Measurements from ENCODE around the gene MUC4. TPM values are rescaled to one million over a fixed set of nuclear protein-coding genes. Genes with fewer than 3 reads are reported as not detected.
"Not testable (repeated sequence)": the region's sequence is repeated elsewhere in the genome, so short reads cannot be mapped to it uniquely, and the experiment has no call there.

Gene MUC4
- polyA plus RNA-seq, 1 donor = 0.70 TPM

DNA sequence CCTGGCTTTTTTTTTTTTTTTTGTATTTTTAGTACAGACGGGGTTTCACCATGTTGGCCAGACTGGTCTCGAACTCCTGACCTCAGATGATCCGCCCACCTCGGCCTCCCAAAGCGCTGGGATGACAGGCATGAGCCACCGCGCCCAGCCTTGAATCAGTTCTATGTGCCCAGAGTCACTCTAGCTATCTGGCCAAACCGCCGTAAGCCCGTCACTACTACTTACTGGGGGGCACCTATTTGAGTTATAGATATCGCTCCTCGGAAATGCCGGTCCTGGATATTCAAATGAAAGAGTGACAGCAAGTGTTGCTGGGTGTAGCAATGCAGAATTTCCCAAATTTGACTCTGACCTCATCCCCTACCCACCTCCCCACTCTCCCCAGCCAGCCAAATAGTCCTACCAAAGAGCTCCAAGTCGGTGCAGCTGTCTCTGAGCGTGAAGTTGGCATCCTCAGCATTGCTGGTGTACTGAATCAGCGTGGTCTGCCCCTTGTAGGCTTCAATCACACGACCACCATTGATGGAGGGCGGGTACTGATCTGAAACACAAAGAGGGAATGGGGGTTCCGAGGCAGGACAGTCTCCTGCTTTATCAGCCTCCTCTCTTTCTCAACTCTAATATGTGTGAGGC, 52.9 kb downstream of the MUC4 start:
- no peak for DNase-seq

DNA sequence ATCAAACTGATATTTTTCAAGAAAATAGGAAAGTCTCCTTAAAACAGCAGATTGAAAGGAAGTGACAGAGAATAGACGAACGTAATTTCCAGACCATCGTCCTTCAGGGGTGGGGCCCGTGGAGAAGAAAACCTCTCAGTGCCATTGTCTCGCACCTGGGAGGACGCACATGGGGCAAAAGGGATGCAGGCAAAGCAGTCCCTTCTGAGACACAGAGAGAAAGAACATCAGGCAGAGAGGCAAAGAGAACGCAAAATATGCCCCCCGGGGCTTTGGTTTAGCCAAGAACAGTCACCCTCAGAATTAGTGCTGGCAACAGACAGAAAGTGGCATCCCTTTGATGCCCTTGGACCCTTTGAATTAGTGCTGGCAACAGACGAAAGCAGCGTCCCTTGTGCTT, 53.9 kb downstream of the MUC4 start:
- no peak for DNase-seq

GRCh38 chr3:195757438-195757770, 54.3 kb downstream of the MUC4 start:
- DNase-seq = no peak

- DNase-seq = no peak
Measured at GRCh38 chr3:195755791-195756676, 55.7 kb downstream of the MUC4 start.

GRCh38 chr3:195755391-195755790, 56.3 kb downstream of the MUC4 start:
- no peak for DNase-seq

DNA sequence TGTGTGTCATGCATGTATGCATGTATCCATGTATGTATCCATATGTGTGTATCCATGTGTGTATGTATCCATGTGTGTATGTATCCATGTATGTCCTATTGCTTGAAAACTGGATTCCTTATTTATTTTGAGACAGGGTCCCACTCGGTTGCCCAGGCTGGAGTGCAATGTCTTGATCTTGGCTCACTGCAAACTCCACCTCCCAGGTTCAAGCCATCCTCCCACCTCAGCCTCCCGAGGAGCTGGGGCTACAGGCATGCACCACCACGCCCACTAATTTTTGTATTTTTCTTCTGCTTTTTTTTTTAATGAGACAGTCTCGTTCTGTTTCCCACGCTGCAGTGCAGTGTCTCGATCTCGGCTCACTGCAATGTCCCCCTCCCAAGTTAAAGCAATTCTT, 56.8 kb downstream of the MUC4 start:
- no peak for DNase-seq

- no peak for DNase-seq
Measured at GRCh38 chr3:195754141-195754540, 57.6 kb downstream of the MUC4 start.

GRCh38 chr3:195753581-195753980, 58.1 kb downstream of the MUC4 start:
- DNase-seq = no peak

DNA sequence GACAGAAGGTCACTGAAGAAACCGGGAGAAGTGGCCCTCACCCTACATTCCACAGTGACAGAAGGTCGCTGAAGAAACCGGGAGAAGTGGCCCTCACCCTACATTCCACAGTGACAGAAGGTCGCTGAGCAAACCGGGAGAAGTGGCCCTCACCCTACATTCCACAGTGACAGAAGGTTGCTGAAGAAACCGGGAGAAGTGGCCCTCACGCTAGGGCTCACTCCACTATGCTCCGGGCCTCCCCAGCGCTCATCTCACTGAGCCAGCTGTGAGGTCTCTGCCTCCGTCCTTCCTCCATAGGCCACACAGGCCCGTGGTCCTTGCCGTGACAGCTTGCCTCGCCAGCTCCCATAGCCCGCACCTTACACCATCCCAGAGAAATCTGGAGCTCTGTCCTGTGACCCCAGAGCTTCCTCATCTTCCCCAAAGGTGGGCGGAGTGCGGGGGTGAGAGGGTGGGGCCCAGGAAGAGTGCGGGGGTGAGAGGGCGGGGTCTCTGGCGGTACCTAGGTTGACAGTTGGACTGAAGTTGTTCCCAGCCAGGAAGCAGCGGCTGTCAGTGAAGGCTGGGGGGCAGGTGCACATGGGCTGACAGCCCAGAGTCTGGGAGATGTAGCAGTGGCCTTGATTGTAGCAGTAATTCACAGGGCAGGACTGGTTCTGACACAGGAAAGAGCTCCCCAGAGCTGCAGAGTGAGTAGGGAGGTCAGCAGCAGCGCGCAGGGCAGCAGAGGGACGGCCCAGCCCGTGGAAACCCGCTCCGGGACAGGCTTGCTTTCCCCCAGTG, 59.0 kb downstream of the MUC4 start:
- no peak for DNase-seq

DNA sequence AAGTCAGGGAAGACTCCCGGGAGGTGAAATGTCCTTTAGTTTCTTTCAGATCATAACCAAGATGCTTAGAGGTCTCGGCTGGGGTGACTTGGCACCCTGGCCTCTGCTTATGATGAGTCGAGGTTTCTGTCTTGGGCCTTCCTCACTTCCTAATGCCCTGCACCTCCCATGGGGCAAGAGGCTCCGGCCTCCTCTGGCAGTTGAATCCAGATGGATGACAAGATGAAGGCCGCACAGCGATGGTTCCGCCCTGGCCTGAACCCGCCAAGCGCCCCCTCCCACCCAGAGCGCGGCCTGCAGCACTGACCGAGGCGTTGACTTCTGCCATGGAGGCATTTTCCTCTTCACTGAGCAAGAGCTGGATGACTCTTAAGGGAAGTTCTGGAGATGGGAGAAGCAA, 59.7 kb downstream of the MUC4 start:
- DNase-seq = no peak

DNA sequence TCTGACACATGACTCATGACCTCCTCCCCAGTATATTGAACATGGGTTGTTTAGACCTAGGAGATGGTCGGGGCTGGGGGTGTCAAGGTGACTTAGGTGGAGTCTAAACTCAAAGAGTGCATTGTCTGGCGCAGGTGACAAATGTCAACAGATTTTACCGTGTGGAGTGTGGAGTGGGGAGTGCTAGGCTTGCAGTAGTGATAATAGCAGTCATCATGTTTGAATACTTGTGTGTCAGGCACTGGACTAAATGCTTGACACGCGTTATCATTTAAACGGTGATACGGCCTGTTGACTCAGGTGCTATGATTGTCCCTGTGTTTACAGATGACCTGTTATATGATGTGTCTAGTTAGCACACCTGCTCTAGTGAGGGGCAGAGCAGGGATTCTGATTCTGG, 60.2 kb downstream of the MUC4 start:
- no peak for DNase-seq

- DNase-seq = no peak
Measured at GRCh38 chr3:195750797-195751520, 60.8 kb downstream of the MUC4 start.

GRCh38 chr3:195749101-195749500, 62.6 kb downstream of the MUC4 start:
- not testable (repeated sequence) for DNase-seq

DNA sequence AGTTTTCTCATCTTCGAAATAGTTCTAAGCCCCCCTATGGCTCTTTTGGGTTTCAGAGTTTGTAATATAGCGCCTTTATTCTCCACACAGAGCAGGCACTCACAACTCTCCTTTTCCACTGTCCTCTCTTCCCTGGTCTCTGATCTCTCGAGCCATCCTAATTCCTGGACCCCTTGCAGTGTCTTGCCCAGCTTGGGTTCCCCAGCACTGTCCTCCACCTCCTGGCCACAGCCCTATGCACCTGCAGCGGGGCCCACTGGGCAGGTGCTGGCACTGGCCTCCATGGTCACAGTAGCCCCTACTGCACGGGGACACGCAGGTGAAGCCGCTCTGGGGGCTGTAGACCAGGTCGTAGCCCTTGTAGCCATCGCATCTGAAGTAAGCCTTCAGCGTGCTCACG, 63.1 kb downstream of the MUC4 start:
- no peak for DNase-seq

DNA sequence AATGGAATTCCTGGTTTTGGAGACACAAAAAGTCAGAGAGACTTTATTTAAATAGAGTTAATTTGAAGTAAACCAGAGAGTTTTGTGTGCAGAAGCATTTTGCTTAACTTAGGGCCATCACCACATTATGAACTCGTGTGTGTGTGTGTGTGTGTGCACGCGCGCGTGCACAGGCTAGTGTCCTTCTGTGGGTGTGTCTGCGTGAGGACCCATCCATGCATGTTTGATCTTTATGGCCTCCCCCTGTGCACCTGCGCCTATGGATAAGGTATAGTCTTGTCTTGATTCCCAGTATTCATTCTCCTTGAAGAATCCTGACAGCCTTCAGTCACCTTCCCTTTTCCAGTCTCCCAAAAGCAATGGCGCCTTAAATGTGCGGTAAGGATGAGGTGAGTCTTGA, 65.0 kb downstream of the MUC4 start:
- DNase-seq = no peak

GRCh38 chr3:195746346-195746745, 65.4 kb downstream of the MUC4 start:
- DNase-seq = no peak

DNA sequence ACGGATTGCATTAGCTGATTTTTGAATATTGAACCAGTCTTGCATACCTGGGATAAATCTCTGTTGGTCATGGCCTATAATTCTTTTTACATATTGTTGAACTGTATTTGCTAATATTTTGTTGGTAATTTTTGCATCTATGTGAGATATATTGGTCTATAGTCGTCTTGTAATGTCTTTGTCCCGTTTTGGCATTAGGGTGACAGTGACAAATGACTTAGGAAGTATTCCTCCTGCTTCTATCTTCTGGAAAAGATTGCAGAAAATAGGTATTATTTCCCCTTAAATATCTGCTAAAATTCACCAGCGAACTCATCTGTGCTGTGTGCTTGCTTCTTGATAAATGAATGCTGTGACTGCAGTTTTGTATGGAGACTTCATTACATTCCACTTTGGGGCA, 67.3 kb downstream of the MUC4 start:
- no peak for DNase-seq

DNA sequence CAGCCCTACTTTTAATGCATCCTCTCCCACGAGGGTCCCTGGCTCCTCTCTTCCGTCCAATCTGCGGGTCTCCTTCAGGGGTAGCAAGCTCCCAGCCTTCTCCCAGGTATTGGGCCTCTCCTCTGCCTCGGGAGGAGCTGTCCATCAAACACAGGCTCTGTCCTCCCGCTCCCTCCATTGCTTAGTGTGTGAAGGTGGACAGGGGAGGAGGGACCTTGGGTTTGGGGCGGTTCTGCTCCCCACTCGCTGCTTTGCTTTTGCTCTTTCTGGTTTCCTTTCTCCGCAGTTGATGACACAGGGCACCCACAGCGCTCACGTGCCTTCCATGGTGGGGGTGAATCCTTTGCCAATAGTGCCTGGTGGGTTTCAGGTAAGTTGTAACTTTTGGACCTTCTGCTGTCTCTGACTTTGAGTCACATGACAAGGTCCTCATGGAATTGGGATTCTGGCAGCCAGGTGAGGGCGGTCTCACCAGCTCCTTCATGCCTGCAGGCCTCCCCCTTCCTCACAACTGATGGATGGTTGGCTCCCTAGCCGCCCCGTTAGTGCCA, 72.1 kb downstream of the MUC4 start:
- DNase-seq = no peak

GRCh38 chr3:195738274-195739044, 73.3 kb downstream of the MUC4 start:
- DNase-seq = no peak

DNA sequence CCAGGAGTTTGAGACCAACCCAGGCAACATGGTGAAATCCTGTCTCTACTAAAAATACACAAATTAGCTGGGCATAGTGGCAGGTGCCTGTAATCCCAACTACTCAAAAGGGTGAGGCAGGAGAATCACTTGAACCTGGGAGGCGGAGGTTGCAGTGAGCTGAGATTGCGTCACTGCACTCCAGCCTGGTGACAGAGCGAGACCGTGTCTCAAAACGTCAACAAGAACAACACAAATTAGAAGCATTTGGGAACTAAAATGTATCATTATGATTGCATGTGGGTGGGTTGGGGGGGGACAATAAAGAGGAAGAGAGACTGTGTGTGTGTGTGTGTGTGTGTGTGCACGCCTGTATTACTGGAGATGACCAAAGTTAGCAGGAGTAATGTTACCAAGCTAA, 73.9 kb downstream of the MUC4 start:
- DNase-seq = not testable (repeated sequence)

- no peak for DNase-seq
Measured at GRCh38 chr3:195736866-195737490, 74.8 kb downstream of the MUC4 start.
